Lower lobe of right lung (tissue), 2 donors: ENCODE results near the gene NAV2. TPM values are rescaled to one million over a fixed set of nuclear protein-coding genes. Genes with fewer than 3 reads are reported as not detected.
A peak's percentile ranks its signal among the peaks of the same experiment; 100 is the strongest.

Experiments used
- ATAC-seq, 2 donors: fragments of 200-7000 bp; cut with Tn5 transposase; one replicate each; pipeline ENCODE4 v1.9.1; 2020 to 2022; ENCODE audit warnings: mild to moderate bottlenecking in 2 of 2, moderate library complexity in 2 of 2
- DNase-seq: peaks from one replicate; pipeline ENCODE4 v3.0.0-alpha.2; 2020
- H3K27ac ChIP-seq: fragments of 200-600 bp; one replicate; pipeline ENCODE4 v1.8.0; 2022
- H3K27me3 ChIP-seq: fragments of 200-600 bp; one replicate; pipeline ENCODE4 v1.8.0; 2022; ENCODE audit warnings: low read depth
- H3K36me3 ChIP-seq: fragments of 200-600 bp; one replicate; pipeline ENCODE4 v1.8.0; 2022; ENCODE audit warnings: mild to moderate bottlenecking
- H3K4me1 ChIP-seq: fragments of 200-600 bp; one replicate; pipeline ENCODE4 v1.8.0; 2022
- H3K4me3 ChIP-seq: fragments of 200-600 bp; one replicate; pipeline ENCODE4 v1.8.0; 2022; ENCODE audit warnings: mild to moderate bottlenecking
- H3K9me3 ChIP-seq: fragments of 200-600 bp; one replicate; pipeline ENCODE4 v1.8.0; 2022
- intact Hi-C: fragments of 100-400 bp; cut with DNase I; formaldehyde crosslinking; loops from one replicate; pipeline ENCODE4 v1.11.0; 2022
- total RNA-seq: library from RNA; stranded (reverse); fragmentation: NEBNext Ultra II Directional; extraction: Animal tissue kit (Norgen Biotek cat#: 25700); gene quantifications from one replicate; pipeline ENCODE4 v1.2.1, GENCODE V29; 2021
- TF ChIP-seq, protein P1 (sequence below): fragments of 200-600 bp; IDR thresholded peaks from one replicate; pipeline ENCODE4 v1.8.0; 2022; ENCODE audit warnings: antibody characterized with exemption, mild to moderate bottlenecking
- donor health status: DM: no; HTN: yes; CAD: no; lungs with severe emphysema.

The NAV2 gene
- total RNA-seq, 1 donor from 2014 or later = 36.9 TPM

DNA sequence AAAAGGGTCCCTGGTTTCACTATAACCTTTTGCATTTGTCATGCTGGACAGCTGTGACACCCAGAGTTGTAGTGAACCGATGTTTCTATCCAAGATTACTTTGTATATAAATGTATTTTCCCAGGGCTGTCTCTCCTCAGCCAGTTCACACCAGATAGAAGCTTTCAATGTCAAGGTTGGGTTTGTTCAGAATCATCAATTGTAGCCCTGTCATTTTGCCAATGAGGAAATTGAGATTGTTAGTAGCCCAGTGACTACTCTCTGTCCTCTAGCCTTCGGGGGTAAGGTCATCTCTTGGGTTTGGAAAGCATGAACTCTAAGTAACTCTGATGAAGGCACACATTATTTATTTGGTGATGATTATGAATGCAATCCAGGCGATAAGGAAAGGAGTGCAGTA, 282.0 kb downstream of the NAV2 start:
- Histone ChIP-seq H3K4me1 (no peaks in the 10 kb centered on the region), H3K9me3 (no peaks in the 10 kb centered on the region), H3K36me3 (no peaks in the 10 kb centered on the region), H3K27ac (no peak overlapping the region), H3K27me3 (no peaks in the 10 kb centered on the region), H3K4me3 (no peak overlapping the region)
- intact Hi-C loops = no loop called here
- TF ChIP-seq, protein P1, sequence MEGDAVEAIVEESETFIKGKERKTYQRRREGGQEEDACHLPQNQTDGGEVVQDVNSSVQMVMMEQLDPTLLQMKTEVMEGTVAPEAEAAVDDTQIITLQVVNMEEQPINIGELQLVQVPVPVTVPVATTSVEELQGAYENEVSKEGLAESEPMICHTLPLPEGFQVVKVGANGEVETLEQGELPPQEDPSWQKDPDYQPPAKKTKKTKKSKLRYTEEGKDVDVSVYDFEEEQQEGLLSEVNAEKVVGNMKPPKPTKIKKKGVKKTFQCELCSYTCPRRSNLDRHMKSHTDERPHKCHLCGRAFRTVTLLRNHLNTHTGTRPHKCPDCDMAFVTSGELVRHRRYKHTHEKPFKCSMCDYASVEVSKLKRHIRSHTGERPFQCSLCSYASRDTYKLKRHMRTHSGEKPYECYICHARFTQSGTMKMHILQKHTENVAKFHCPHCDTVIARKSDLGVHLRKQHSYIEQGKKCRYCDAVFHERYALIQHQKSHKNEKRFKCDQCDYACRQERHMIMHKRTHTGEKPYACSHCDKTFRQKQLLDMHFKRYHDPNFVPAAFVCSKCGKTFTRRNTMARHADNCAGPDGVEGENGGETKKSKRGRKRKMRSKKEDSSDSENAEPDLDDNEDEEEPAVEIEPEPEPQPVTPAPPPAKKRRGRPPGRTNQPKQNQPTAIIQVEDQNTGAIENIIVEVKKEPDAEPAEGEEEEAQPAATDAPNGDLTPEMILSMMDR = no peak
- DNase-seq (no peak), ATAC-seq (no peak)

DNA sequence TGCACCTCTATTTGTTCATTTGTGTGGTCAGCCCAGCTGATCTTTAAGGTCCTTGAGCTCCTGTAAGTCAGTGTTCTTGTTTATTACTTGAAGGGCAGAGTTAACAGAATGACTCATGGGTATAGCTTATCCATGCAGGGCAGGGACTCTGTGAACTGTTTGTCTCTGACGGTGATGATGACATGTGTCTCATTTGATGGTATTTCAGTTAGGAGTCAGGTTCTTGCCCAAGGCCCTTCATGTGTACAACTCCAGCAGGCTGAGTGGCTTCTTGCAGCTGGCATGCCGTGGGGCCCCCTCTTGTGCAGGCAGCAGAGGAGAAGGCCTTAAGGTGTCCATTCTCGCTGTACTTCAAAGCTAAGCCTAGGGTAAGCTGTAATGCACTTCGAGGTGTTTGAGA, 282.5 kb downstream of the NAV2 start:
- DNase-seq (no peak), ATAC-seq (peak; percentile 77 to 89)
- Histone ChIP-seq H3K4me1 (peaks cover 2% of the 10 kb centered on the region), H3K4me3 (no peak overlapping the region), H3K9me3 (no peaks in the 10 kb centered on the region), H3K36me3 (no peaks in the 10 kb centered on the region), H3K27ac (peak overlapping the region; percentile 27), H3K27me3 (no peaks in the 10 kb centered on the region)
- intact Hi-C loops = no loop called here
- TF ChIP-seq, protein P1 = no peak

DNA sequence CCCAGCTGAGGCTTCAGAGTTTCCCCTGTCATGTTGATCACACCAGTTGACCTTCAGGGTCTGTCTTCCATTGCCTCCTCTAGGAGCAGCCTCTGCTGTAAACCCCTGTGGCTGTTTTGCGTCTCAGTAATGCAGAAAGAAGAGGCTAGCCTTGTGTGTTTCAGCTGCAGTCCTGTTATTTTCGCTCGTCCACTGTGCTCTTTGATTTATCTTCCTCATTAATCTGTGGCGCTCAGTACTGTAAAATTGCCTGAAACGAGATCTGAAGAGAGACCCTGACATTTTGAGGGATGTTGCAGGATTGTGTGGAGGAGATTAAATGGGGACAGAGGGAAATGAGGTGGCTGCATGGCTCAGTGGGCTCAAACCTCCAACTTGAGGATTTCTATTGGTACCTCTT, 283.9 kb downstream of the NAV2 start:
- intact Hi-C loops = no loop called here
- Histone ChIP-seq H3K36me3 (no peaks in the 10 kb centered on the region), H3K27me3 (no peaks in the 10 kb centered on the region), H3K4me1 (peaks cover 11% of the 10 kb centered on the region), H3K27ac (no peak overlapping the region), H3K4me3 (no peak overlapping the region), H3K9me3 (no peaks in the 10 kb centered on the region)
- DNase-seq = no peak
- TF ChIP-seq, protein P1 = no peak
- no peak for ATAC-seq

- TF ChIP-seq, protein P1 = no peak
- H3K27me3 ChIP-seq = no peaks in the 10 kb centered on the region
- DNase-seq (no peak), ATAC-seq (no peak)
- peaks cover 11% of the 10 kb centered on the region for H3K4me1 ChIP-seq
- no peak overlapping the region for H3K4me3 ChIP-seq
- H3K9me3 ChIP-seq = no peaks in the 10 kb centered on the region
- H3K27ac ChIP-seq = no peak overlapping the region
- intact Hi-C loops = no loop called here
- no peaks in the 10 kb centered on the region for H3K36me3 ChIP-seq
Observed at GRCh38 chr11:20000022-20000350, 287.3 kb downstream of the NAV2 start.

DNA sequence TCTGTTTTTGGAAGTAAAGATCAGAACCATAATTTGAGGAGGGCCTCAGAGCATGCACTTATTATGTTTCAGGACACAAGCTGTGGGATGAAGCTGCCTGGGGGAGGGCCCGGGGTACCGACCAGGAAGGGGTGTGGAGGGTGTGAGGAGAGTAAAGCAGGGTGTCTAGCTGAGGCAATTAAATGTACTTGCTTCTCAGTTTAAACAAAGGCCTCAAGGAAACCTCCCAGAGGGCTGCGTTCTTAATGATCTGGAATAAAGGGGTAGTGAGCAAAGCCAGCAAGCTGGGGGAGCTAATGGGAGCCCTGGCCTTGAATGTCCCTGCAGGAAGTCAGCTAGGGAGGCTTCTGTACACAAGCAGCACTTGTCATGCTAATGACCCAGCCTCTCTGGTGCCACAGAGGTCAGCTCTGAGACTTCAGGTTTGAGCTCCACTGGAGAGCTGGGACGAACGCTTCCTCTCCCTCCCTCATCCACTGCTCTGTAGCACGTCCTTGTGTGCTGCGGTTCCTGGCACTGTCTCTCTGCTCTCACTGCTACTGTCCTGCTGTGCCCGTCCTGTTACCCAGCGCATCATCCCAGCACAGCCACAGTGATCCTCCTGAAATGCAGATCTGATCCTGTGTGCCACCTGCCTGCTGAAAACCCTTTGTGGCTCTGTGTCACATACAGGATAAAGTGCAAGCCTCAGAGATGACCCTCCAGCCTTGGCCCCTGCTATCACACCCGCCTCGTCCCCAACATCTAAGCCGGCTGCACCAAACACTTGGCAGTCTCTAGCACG, 287.9 kb downstream of the NAV2 start:
- no peaks in the 10 kb centered on the region for H3K36me3 ChIP-seq
- H3K27me3 ChIP-seq = no peaks in the 10 kb centered on the region
- no peaks in the 10 kb centered on the region for H3K9me3 ChIP-seq
- peak; percentile 51 for DNase-seq
- ATAC-seq = peak; percentile 77 to 78
- no peak overlapping the region for H3K4me3 ChIP-seq
- H3K4me1 ChIP-seq = peaks cover 11% of the 10 kb centered on the region
- TF ChIP-seq, protein P1 = no peak
- intact Hi-C loops = no loop called here
- H3K27ac ChIP-seq = peak overlapping the region; percentile 32
